NCI-H82 treated with DMSO at 0.1 percent for 48 hours (cell line): ENCODE measurements around the gene ATMIN.

Source experiments
- DNase-seq: peaks from one replicate; lab custom pipeline; 2025; ENCODE audit not compliant: unreplicated experiment; lab: John Stamatoyannopoulos, UW

The ATMIN gene

DNA sequence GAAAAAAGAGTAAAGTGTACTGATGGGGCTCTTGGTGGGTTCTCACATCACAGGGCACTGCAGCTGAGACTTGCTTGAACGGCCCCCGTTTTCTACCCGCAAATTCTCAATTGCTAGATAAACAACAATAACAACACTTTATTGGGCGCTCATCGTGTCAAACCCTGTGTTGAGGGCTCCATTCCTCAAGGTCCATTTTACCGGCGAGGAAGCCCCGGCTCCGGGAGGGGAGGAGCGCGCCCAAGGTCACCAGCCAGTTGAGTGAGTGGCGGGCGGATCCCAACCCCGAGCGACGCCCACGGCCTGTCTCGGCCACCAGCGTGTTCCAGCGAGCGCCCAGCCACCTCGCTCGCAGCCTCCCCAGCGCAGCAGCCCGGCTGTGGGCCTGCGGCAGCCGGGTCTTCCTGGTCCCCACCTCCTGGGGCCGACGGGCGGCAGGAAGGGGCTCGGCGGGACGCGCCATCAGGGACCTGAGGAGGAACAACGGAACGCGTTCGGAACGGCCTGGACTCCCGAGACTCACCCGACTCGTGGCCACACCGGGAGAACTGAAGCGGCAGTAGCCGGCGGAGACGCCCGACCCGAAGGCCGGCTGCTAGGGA is 29.3 kb upstream of the ATMIN start:
- DNase-seq = no peak

DNA sequence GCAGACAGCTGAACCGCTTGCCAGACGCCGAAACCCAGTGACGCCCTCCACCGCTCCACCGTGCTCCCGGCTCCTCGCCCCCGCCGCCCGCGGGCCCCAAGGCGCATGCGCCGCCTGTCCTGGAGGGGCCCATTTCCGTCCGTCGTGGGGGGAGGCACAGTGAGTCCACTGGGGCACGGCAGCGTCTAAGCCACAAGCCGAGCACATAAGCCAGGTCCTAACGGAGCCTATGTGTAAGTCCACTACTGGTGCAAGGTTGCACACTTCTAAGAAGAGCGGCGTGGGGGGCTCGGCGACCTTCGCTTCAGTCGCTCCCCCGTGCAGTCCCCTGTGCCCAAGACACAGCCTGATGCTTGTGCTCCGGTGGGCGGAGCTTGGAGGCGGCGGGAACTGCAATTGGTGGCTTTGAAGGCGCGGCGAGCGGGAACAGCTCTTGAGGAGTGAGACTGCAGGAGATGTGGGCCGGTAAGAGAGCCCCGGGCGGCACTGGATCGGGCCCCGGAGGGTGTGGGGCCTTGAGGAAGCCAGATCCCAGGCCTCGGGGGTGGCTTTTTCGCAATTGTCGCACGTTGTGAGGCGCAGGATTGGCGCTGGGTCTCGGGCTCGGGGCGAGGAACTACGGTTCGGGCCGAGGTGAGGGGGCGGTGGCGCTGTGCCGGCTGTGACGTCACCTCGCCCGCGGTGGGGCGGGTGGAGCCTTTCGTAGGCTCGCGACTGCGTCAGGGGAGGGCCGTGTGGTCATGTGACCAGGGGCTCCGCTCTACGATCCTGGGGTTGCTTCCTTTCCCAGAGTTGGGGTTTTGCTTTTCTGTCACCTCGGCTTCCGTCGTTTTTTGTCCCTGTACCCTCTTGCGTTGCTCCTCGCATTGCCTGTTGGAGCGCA is 28.6 kb upstream of the ATMIN start, which contains the start of the genes CENPN and CMC2:
TSS of gene CENPN (plus strand) at position 402 of the 883 bp plus-strand sequence. CDS start 4,726 bp downstream, outside the sequence.
TSS of gene CMC2 (minus strand) at position 73 of the 883 bp plus-strand sequence. CDS start 9,491 bp downstream, outside the sequence.
- DNase-seq = peak; percentile 84

DNA sequence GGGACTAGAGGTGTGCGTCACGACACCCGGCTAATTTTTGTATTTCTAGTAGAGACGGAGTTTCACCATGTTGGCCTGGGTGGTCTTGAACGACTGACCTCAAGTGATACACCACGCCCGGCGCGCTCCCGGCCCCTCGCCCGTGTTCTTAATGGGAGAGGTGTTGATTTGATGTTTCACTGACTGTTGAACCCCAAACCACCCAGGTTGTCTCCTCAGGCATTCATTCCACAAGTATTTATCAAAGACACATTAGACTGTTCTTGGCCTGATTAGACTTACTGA is 27.2 kb upstream of the ATMIN start:
- DNase-seq = no peak

- DNase-seq = no peak
Measured at GRCh38 chr16:81012974-81013373, 22.7 kb upstream of the ATMIN start.

DNA sequence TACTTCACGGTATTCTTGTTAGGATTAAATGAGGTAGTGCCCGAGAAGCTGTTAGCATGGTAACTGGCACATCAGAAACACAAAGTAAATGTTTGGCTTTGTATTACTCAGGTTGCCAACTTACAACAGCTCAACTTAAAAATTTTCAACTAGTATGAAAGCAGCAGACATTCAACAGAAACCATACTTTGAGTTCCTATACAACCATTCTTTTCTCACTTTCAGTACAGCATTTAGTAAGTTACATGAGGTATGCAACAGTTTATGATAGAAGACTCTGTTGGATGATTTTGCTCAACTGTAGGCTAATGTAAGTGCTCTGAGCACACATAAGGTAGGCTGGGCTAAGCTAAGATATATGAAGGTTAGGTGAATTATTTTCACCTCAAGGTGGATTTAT is 21.0 kb upstream of the ATMIN start:
- no peak for DNase-seq

GRCh38 chr16:81018496-81018895 is 17.1 kb upstream of the ATMIN start:
- DNase-seq = no peak

DNA sequence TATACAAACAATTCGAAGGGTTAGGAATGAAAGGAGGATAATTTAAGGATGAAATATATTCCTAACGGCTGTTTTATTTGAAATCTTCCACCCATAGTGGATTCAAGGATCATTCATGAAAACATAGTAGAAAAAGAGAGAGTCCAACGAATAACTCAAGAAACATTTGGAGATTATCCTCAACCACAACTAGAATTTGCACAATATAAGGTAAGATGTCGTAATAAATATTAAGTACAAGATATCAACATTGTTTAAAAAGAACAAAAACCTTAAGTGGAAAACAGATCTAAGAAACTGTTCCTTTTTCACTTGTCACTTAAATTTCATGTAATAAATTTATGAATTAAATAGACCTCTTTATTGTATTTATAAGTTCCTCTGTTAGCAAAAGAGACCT is 9.2 kb upstream of the ATMIN start:
- DNase-seq = no peak

DNA sequence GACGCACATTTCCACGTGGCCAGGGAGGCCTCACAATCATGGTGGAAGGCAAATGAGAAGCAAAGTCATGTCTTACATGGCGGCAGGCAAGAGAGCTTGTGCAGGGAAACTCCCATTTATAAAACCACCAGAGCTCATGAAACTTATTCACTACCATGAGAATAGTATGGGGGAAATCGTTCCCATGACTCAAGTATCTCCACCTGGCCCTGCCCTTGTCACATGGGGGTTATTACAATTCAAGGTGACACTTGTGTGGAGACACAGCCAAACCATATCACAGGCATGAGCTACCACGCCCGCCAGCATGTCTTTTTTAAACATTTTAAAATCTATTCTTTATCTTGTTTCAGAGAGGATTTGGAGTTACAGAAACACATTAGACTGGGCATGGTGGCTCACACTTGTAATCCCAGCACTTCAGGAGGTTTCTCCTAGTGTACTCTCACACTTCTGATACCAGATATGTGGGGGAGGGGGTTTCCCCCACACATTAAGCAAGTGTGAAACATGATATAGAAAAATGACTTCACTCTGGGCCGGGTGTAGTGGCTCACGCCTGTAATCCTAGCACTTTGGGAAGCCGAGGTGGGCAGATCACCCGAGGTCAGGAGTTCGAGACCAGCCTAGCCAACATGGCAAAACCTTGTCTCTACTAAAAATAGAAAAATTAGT is 5.6 kb upstream of the ATMIN start:
- DNase-seq = no peak

DNA sequence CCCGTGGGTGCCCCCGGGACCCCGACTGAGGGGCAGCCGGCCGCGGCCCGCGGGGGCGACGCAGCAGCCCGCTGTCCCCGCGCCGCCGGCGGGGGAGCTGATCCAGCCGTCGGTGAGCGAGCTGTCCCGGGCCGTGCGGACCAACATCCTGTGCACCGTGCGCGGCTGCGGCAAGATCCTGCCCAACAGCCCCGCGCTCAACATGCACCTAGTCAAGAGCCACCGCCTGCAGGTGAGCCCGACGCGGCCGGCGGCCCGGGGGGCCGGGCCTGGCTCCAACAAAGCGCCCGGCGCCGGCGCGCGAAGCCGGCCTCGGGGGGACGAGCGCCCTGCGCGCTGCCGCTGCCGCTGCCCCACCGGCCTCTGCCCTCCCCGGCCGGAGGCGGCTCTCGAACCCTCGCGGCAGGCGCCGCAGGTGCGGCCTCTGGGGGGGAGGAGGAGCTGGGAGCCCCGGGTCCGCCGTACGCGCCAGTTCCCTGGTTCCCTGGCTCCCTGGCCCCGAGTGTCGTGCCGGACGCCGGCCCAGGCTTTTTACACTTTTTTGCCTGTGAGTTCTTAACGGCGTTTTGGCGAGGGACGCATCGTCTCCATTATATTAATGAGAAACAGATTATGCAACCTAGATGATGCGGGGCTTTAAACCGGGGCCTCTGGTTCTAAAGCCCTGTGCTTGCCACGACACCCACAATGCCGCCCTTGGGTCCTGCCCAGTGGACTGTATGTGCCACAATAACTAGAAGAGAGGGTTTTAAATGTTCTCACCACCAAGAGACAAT is 521 bp downstream of the ATMIN start:
- no peak for DNase-seq

DNA sequence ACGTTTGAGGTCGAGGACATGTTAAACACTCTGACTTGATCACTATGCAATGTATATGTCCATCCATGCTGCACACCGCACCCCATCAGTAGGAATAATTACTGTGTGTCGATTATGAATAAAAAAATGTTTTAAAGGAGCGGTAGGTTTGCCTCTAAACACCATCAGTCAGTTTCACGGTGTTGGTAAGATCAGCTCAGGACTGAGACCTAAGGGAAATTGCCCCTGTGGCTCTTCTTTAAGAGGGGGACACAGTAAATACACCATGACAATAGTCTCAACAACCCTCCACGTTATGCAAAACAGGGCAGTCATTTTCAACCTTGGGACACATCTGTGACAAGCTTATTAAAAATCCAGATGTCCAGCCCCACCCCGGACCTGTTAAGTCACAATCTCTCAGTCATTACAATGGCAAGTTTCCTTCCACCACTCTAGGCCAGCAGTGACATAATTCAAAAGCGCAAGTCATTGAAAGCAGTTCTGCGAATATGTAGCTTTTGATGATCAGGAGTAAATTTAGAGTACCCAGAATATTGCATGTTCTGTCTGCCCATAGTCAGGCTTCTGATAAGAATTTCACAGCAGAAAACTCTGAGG is 1.2 kb downstream of the ATMIN start:
- DNase-seq = no peak

- DNase-seq = no peak
Measured at GRCh38 chr16:81040131-81040530, 4.5 kb downstream of the ATMIN start.

- DNase-seq = no peak
Measured at GRCh38 chr16:81040842-81041241, 5.2 kb downstream of the ATMIN start.

GRCh38 chr16:81041696-81042095 is 6.1 kb downstream of the ATMIN start:
- no peak for DNase-seq

GRCh38 chr16:81042821-81043220 is 7.2 kb downstream of the ATMIN start:
- no peak for DNase-seq

DNA sequence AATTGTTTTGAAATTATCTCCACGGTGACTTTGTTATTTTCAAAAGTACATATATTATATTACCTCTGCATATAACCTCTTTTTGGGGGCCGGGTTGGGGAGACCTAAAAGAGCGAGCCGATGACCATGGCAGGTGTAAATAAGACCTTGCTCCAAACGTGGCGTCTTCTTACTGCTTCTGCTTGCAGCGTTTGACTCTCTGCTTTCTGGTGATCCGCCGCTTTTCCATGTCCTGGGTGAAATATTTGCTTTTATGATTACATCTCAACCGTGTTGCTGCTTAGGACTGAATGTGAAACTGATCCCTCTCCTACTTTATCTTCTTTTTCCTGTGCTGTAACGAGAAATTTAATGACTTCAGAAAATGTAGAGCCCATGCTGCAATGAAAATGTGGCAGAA is 18.1 kb downstream of the ATMIN start:
- DNase-seq = no peak

DNA sequence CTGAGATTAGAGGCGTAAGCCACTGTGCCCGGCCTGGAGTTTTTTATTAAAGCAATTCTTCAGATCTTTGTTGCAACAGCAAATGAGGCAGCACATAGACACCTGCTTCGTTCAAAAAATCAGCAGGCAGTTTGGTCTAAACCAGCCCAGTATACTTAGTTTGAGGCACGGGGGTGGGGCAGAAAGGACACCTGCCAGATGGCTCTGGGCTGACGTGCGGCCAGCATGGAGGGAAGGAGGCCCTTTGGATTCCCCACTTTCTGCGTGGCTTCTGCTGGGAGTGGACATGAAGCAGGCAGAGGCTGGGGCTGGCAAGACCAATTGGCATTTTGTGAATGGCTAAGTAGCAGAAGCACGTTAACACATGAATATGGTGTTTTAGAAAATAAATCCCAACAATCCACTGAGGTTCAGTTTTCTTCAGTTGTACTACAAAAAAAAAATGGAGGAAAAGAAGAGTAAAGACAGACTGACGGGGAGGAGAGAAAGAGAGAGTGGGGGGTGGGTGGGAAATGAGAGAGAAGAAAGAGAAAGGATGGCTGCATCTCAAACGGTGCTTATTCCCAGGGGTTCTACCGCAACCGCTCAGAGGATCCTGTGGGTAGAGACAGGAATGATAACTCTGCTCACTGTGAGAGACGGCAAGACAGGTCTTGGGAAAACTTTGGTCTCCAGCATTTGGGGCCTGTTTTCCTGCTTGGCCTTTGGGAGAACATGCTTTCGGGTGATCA is 25.1 kb downstream of the ATMIN start:
- no peak for DNase-seq

GRCh38 chr16:81061307-81061640 is 25.6 kb downstream of the ATMIN start:
- no peak for DNase-seq

GRCh38 chr16:81061871-81062608 is 26.4 kb downstream of the ATMIN start:
- DNase-seq = no peak

DNA sequence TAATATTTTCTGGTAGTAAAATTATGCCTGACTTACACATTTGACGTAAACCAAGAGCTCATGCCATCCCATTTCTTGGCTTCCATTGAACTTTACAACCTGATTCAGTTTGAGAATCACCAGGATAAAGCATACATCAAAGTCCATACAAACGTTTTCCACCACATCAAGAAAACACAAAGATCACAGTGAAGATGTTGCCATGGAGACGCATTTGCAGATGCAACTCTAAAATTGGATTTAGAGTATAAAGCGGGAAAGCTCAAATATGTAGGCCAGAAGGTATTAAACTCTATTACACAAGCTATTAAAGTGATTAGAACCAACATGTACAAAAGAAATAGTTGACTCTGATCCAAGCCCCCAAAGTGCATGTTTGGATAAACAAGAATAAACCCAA is 31.0 kb downstream of the ATMIN start:
- peak; percentile 48 for DNase-seq

DNA sequence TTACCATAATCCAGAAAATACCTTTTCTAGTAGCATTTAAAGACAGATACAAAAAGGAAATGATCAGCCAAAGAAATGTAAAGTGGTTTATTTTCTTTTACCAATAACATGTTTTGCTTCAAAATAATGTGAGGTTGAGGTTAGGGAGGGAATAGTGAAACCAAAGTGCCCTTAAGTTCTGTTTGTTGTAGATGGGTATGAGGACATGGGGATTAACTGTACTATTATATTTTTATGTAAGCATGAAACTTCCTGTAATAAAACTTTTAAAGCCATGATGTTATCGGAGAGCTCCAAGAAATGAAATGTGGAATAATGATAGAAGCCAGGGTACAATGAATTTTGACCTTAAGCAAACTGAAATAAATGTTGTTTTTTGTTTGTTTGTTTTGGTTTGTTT is 31.5 kb downstream of the ATMIN start:
- DNase-seq = no peak
